ENCODE data around the gene SLC37A2.

SLC37A2 gene

DNA sequence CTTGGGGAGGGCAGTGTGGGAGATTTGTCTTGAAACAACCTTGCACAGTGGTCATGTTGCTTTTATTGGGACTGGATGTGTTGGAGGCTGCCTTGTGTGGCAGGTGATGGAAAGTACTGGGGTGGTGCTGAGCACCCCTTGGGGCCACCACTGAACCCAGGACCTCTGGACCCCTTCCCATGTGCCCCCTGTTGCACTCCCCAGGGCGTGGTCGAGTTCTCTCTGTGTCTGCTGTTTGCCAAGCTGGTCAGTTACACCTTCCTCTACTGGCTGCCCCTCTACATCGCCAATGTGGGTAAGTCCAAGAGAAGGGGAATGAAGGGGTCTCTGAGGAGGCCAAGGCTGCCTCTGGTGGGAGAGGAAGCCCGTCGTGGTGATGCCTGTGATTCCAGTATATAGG is 18.9 kb downstream of the SLC37A2 start:
- DNase-seq (ENCODE audit: low spot score) (no peak), ATAC-seq (ENCODE audit: low read depth) (no peak)
- Histone ChIP-seq H3K27me3 (ENCODE audit: insufficient read depth, poor library complexity, severe bottlenecking) (no peaks in the 10 kb centered on the region), H3K9me3 (ENCODE audit: severe bottlenecking) (no peaks in the 10 kb centered on the region), H3K4me3 (ENCODE audit: severe bottlenecking) (no peak overlapping the region), H3K27ac (ENCODE audit: poor library complexity, severe bottlenecking) (peak overlapping the region; percentile 82), H3K4me1 (ENCODE audit: insufficient read depth, poor library complexity, severe bottlenecking) (peaks cover 17% of the 10 kb centered on the region), H3K36me3 (ENCODE audit: low read depth) (peaks cover 34% of the 10 kb centered on the region)
- TF ChIP-seq, protein P1, sequence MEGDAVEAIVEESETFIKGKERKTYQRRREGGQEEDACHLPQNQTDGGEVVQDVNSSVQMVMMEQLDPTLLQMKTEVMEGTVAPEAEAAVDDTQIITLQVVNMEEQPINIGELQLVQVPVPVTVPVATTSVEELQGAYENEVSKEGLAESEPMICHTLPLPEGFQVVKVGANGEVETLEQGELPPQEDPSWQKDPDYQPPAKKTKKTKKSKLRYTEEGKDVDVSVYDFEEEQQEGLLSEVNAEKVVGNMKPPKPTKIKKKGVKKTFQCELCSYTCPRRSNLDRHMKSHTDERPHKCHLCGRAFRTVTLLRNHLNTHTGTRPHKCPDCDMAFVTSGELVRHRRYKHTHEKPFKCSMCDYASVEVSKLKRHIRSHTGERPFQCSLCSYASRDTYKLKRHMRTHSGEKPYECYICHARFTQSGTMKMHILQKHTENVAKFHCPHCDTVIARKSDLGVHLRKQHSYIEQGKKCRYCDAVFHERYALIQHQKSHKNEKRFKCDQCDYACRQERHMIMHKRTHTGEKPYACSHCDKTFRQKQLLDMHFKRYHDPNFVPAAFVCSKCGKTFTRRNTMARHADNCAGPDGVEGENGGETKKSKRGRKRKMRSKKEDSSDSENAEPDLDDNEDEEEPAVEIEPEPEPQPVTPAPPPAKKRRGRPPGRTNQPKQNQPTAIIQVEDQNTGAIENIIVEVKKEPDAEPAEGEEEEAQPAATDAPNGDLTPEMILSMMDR (IDR thresholded peaks at IDR 0.05; ENCODE audit: poor library complexity, severe bottlenecking) = no peak

GRCh38 chr11:125082611-125083311 is 19.7 kb downstream of the SLC37A2 start:
- Histone ChIP-seq H3K9me3 (ENCODE audit: severe bottlenecking) (no peaks in the 10 kb centered on the region), H3K4me1 (ENCODE audit: insufficient read depth, poor library complexity, severe bottlenecking) (peaks cover 17% of the 10 kb centered on the region), H3K27me3 (ENCODE audit: insufficient read depth, poor library complexity, severe bottlenecking) (no peaks in the 10 kb centered on the region), H3K36me3 (ENCODE audit: low read depth) (peaks cover 35% of the 10 kb centered on the region), H3K27ac (ENCODE audit: poor library complexity, severe bottlenecking) (peak overlapping the region; percentile 82), H3K4me3 (ENCODE audit: severe bottlenecking) (no peak overlapping the region)
- TF ChIP-seq, protein P1 (IDR thresholded peaks at IDR 0.05; ENCODE audit: poor library complexity, severe bottlenecking) = no peak
- DNase-seq (ENCODE audit: low spot score) (peak; percentile 88), ATAC-seq (ENCODE audit: low read depth) (peak; percentile 98)

DNA sequence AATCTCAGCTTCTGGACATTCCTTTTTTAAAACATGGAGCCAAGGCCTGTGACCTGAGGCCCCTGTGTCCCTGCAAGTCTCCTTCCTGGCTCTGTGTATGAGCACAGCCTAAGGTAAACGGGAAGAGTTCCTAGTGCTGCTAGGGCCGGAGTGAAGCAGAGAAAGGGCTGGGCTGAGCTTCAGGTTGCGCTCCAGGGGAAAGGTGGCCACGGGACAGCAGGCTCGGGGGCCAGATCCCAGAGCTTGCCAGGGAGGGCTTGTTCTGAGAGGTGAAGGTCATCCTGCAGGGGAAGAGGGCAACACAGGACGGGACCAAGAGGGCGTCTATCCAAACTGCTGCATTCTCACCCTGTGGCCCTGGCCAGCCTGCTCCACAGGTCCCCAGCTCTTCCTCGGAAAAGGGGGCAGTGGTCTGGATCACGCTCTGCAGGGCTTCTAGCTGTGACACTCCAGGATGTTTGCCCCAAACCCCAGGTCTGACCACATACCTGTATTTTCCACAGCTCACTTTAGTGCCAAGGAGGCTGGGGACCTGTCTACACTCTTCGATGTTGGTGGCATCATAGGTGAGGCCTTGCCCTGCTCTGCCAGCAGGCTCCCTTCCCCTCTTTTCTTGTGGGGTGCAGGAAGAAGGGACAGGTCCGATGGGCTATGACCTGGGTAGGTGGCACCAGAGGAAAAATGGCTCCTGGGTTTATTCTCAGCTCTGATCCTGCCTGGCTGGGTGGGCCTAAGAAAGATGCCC is 20.4 kb downstream of the SLC37A2 start:
- no peaks in the 10 kb centered on the region for H3K27me3 ChIP-seq (ENCODE audit: insufficient read depth, poor library complexity, severe bottlenecking)
- peak overlapping the region; percentile 82 for H3K27ac ChIP-seq (ENCODE audit: poor library complexity, severe bottlenecking)
- peaks cover 36% of the 10 kb centered on the region for H3K36me3 ChIP-seq (ENCODE audit: low read depth)
- DNase-seq (ENCODE audit: low spot score) (no peak), ATAC-seq (ENCODE audit: low read depth) (no peak)
- no peak overlapping the region for H3K4me3 ChIP-seq (ENCODE audit: severe bottlenecking)
- no peaks in the 10 kb centered on the region for H3K9me3 ChIP-seq (ENCODE audit: severe bottlenecking)
- TF ChIP-seq, protein P1 (IDR thresholded peaks at IDR 0.05; ENCODE audit: poor library complexity, severe bottlenecking) = no peak
- H3K4me1 ChIP-seq (ENCODE audit: insufficient read depth, poor library complexity, severe bottlenecking) = peaks cover 17% of the 10 kb centered on the region

DNA sequence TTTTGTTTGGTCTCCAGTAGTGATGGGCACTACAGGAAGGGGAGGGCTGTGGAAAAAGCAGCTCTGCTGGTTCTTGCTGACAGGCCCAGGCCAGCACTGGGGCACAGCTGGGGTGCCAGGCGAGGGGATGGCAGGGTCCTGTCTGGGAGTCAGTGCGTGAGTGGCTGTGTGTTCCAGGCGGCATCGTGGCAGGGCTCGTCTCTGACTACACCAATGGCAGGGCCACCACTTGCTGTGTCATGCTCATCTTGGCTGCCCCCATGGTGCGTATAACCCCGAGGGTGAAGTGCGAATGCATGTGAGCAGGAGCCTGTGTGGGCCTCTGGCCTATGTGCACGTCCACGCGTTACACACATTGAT is 20.9 kb downstream of the SLC37A2 start:
- no peak for DNase-seq (ENCODE audit: low spot score)
- H3K27me3 ChIP-seq (ENCODE audit: insufficient read depth, poor library complexity, severe bottlenecking) = no peaks in the 10 kb centered on the region
- peak overlapping the region; percentile 82 for H3K27ac ChIP-seq (ENCODE audit: poor library complexity, severe bottlenecking)
- no peak for ATAC-seq (ENCODE audit: low read depth)
- peaks cover 17% of the 10 kb centered on the region for H3K4me1 ChIP-seq (ENCODE audit: insufficient read depth, poor library complexity, severe bottlenecking)
- TF ChIP-seq, protein P1 (IDR thresholded peaks at IDR 0.05; ENCODE audit: poor library complexity, severe bottlenecking) = no peak
- H3K4me3 ChIP-seq (ENCODE audit: severe bottlenecking) = no peak overlapping the region
- H3K9me3 ChIP-seq (ENCODE audit: severe bottlenecking) = no peaks in the 10 kb centered on the region
- H3K36me3 ChIP-seq (ENCODE audit: low read depth) = peaks cover 37% of the 10 kb centered on the region

Measured in RWPE2 (cell line).